Measurements from ENCODE around the gene ROR1.
"Not testable (repeated sequence)": the region's sequence is repeated elsewhere in the genome, so short reads cannot be mapped to it uniquely, and the experiment has no call there.

ROR1 gene

GRCh38 chr1:63802109-63802508, 28.3 kb downstream of the ROR1 start:
- no peaks in the 10 kb centered on the region for H3K36me3 ChIP-seq (ENCODE audit: control insufficient read depth in 1 of 2, insufficient read depth in 2 of 2, low read length in 2 of 2)
- no peak overlapping the region for H3K4me3 ChIP-seq (ENCODE audit: low read depth in 1 of 2, low read length in 2 of 2)
- no peaks in the 10 kb centered on the region for H3K27me3 ChIP-seq (ENCODE audit: control insufficient read depth in 1 of 2, insufficient read depth in 2 of 2, low read length in 2 of 2)
- H3K9me3 ChIP-seq (ENCODE audit: control insufficient read depth in 1 of 2, low read length in 2 of 2), result no peaks in the 10 kb centered on the region
- H3K27ac ChIP-seq (ENCODE audit: low read depth, low read length), result no peak overlapping the region
- H3K4me1 ChIP-seq (ENCODE audit: control insufficient read depth in 1 of 2, insufficient read depth in 2 of 2, low read length in 2 of 2), result peaks cover 4 to 7% of the 10 kb centered on the region in 2 donors
- H3K9ac ChIP-seq (ENCODE audit: low read depth in 1 of 2, low read length in 2 of 2), result no peak overlapping the region

GRCh38 chr1:63804829-63805484, 31.1 kb downstream of the ROR1 start:
- peak overlapping the region in 1 of 2 donors; percentile 13 for H3K9ac ChIP-seq (ENCODE audit: low read depth in 1 of 2, low read length in 2 of 2)
- H3K27ac ChIP-seq (ENCODE audit: low read depth, low read length), result no peak overlapping the region
- no peaks in the 10 kb centered on the region for H3K27me3 ChIP-seq (ENCODE audit: control insufficient read depth in 1 of 2, insufficient read depth in 2 of 2, low read length in 2 of 2)
- peaks cover 4 to 7% of the 10 kb centered on the region in 2 donors for H3K4me1 ChIP-seq (ENCODE audit: control insufficient read depth in 1 of 2, insufficient read depth in 2 of 2, low read length in 2 of 2)
- H3K4me3 ChIP-seq (ENCODE audit: low read depth in 1 of 2, low read length in 2 of 2), result peak overlapping the region in 1 of 2 donors; percentile 23
- H3K9me3 ChIP-seq (ENCODE audit: control insufficient read depth in 1 of 2, low read length in 2 of 2), result peaks cover 0 to 2% of the 10 kb centered on the region in 2 donors
- no peaks in the 10 kb centered on the region for H3K36me3 ChIP-seq (ENCODE audit: control insufficient read depth in 1 of 2, insufficient read depth in 2 of 2, low read length in 2 of 2)

GRCh38 chr1:63807046-63807445, 33.2 kb downstream of the ROR1 start:
- no peaks in the 10 kb centered on the region for H3K27me3 ChIP-seq (ENCODE audit: control insufficient read depth in 1 of 2, insufficient read depth in 2 of 2, low read length in 2 of 2)
- H3K36me3 ChIP-seq (ENCODE audit: control insufficient read depth in 1 of 2, insufficient read depth in 2 of 2, low read length in 2 of 2), result no peaks in the 10 kb centered on the region
- peaks cover 0 to 2% of the 10 kb centered on the region in 2 donors for H3K9me3 ChIP-seq (ENCODE audit: control insufficient read depth in 1 of 2, low read length in 2 of 2)
- H3K4me3 ChIP-seq (ENCODE audit: low read depth in 1 of 2, low read length in 2 of 2), result no peak overlapping the region
- peaks cover 4 to 7% of the 10 kb centered on the region in 2 donors for H3K4me1 ChIP-seq (ENCODE audit: control insufficient read depth in 1 of 2, insufficient read depth in 2 of 2, low read length in 2 of 2)
- no peak overlapping the region for H3K9ac ChIP-seq (ENCODE audit: low read depth in 1 of 2, low read length in 2 of 2)
- H3K27ac ChIP-seq (ENCODE audit: low read depth, low read length), result no peak overlapping the region

- H3K36me3 ChIP-seq (ENCODE audit: control insufficient read depth in 1 of 2, insufficient read depth in 2 of 2, low read length in 2 of 2), result no peaks in the 10 kb centered on the region
- H3K27ac ChIP-seq (ENCODE audit: low read depth, low read length), result no peak overlapping the region
- peaks cover 0 to 2% of the 10 kb centered on the region in 2 donors for H3K9me3 ChIP-seq (ENCODE audit: control insufficient read depth in 1 of 2, low read length in 2 of 2)
- H3K4me1 ChIP-seq (ENCODE audit: control insufficient read depth in 1 of 2, insufficient read depth in 2 of 2, low read length in 2 of 2), result peaks cover 0 to 8% of the 10 kb centered on the region in 2 donors
- H3K4me3 ChIP-seq (ENCODE audit: low read depth in 1 of 2, low read length in 2 of 2), result no peak overlapping the region
- no peak overlapping the region for H3K9ac ChIP-seq (ENCODE audit: low read depth in 1 of 2, low read length in 2 of 2)
- H3K27me3 ChIP-seq (ENCODE audit: control insufficient read depth in 1 of 2, insufficient read depth in 2 of 2, low read length in 2 of 2), result no peaks in the 10 kb centered on the region
These were observed 37.2 kb downstream of the ROR1 start for GRCh38 chr1:63810936-63811469.

- H3K9me3 ChIP-seq (ENCODE audit: control insufficient read depth in 1 of 2, low read length in 2 of 2), result peaks cover 0 to 2% of the 10 kb centered on the region in 2 donors
- peaks cover 7 to 12% of the 10 kb centered on the region in 2 donors for H3K4me1 ChIP-seq (ENCODE audit: control insufficient read depth in 1 of 2, insufficient read depth in 2 of 2, low read length in 2 of 2)
- H3K27me3 ChIP-seq (ENCODE audit: control insufficient read depth in 1 of 2, insufficient read depth in 2 of 2, low read length in 2 of 2), result no peaks in the 10 kb centered on the region
- H3K9ac ChIP-seq (ENCODE audit: low read depth in 1 of 2, low read length in 2 of 2), result no peak overlapping the region
- H3K27ac ChIP-seq (ENCODE audit: low read depth, low read length), result no peak overlapping the region
- no peak overlapping the region for H3K4me3 ChIP-seq (ENCODE audit: low read depth in 1 of 2, low read length in 2 of 2)
- H3K36me3 ChIP-seq (ENCODE audit: control insufficient read depth in 1 of 2, insufficient read depth in 2 of 2, low read length in 2 of 2), result no peaks in the 10 kb centered on the region
These were observed 38.4 kb downstream of the ROR1 start for GRCh38 chr1:63812071-63812700.

- H3K4me3 ChIP-seq (ENCODE audit: low read depth in 1 of 2, low read length in 2 of 2), result no peak overlapping the region
- no peak overlapping the region for H3K9ac ChIP-seq (ENCODE audit: low read depth in 1 of 2, low read length in 2 of 2)
- H3K9me3 ChIP-seq (ENCODE audit: control insufficient read depth in 1 of 2, low read length in 2 of 2), result no peaks in the 10 kb centered on the region
- H3K36me3 ChIP-seq (ENCODE audit: control insufficient read depth in 1 of 2, insufficient read depth in 2 of 2, low read length in 2 of 2), result no peaks in the 10 kb centered on the region
- H3K4me1 ChIP-seq (ENCODE audit: control insufficient read depth in 1 of 2, insufficient read depth in 2 of 2, low read length in 2 of 2), result peaks cover 12 to 19% of the 10 kb centered on the region in 2 donors
- H3K27me3 ChIP-seq (ENCODE audit: control insufficient read depth in 1 of 2, insufficient read depth in 2 of 2, low read length in 2 of 2), result no peaks in the 10 kb centered on the region
- H3K27ac ChIP-seq (ENCODE audit: low read depth, low read length), result no peak overlapping the region
These were observed 40.0 kb downstream of the ROR1 start for GRCh38 chr1:63813829-63814277.

GRCh38 chr1:63816217-63816815, 42.5 kb downstream of the ROR1 start:
- H3K4me3 ChIP-seq (ENCODE audit: low read depth in 1 of 2, low read length in 2 of 2), result peak overlapping the region in 1 of 2 donors; percentile 18
- not testable (repeated sequence) for H3K27ac ChIP-seq (ENCODE audit: low read depth, low read length)

GRCh38 chr1:63817152-63817667, 43.4 kb downstream of the ROR1 start:
- Histone ChIP-seq H3K4me1 (ENCODE audit: control insufficient read depth in 1 of 2, insufficient read depth in 2 of 2, low read length in 2 of 2) (peaks cover 12 to 19% of the 10 kb centered on the region in 2 donors), H3K27ac (ENCODE audit: low read depth, low read length) (no peak overlapping the region)

More at GRCh38 chr1:63816217-63816815, 42.5 kb downstream of the ROR1 start:
- H3K9ac ChIP-seq (ENCODE audit: low read depth in 1 of 2, low read length in 2 of 2); H3K9me3 ChIP-seq (ENCODE audit: control insufficient read depth in 1 of 2, low read length in 2 of 2); H3K36me3 ChIP-seq (ENCODE audit: control insufficient read depth in 1 of 2, insufficient read depth in 2 of 2, low read length in 2 of 2); H3K27me3 ChIP-seq (ENCODE audit: control insufficient read depth in 1 of 2, insufficient read depth in 2 of 2, low read length in 2 of 2): not testable (repeated sequence)
- H3K4me1 ChIP-seq (ENCODE audit: control insufficient read depth in 1 of 2, insufficient read depth in 2 of 2, low read length in 2 of 2), result peaks cover 12 to 19% of the 10 kb centered on the region in 2 donors

GRCh38 chr1:63817700-63818099, 43.9 kb downstream of the ROR1 start:
- Histone ChIP-seq H3K27me3 (ENCODE audit: control insufficient read depth in 1 of 2, insufficient read depth in 2 of 2, low read length in 2 of 2) (no peaks in the 10 kb centered on the region), H3K36me3 (ENCODE audit: control insufficient read depth in 1 of 2, insufficient read depth in 2 of 2, low read length in 2 of 2) (no peaks in the 10 kb centered on the region), H3K4me1 (ENCODE audit: control insufficient read depth in 1 of 2, insufficient read depth in 2 of 2, low read length in 2 of 2) (peaks cover 12 to 19% of the 10 kb centered on the region in 2 donors), H3K9ac (ENCODE audit: low read depth in 1 of 2, low read length in 2 of 2) (no peak overlapping the region), H3K27ac (ENCODE audit: low read depth, low read length) (no peak overlapping the region), H3K4me3 (ENCODE audit: low read depth in 1 of 2, low read length in 2 of 2) (no peak overlapping the region), H3K9me3 (ENCODE audit: control insufficient read depth in 1 of 2, low read length in 2 of 2) (no peaks in the 10 kb centered on the region)

More at GRCh38 chr1:63817152-63817667, 43.4 kb downstream of the ROR1 start:
- Histone ChIP-seq H3K27me3 (ENCODE audit: control insufficient read depth in 1 of 2, insufficient read depth in 2 of 2, low read length in 2 of 2) (no peaks in the 10 kb centered on the region), H3K4me3 (ENCODE audit: low read depth in 1 of 2, low read length in 2 of 2) (no peak overlapping the region), H3K9ac (ENCODE audit: low read depth in 1 of 2, low read length in 2 of 2) (no peak overlapping the region), H3K9me3 (ENCODE audit: control insufficient read depth in 1 of 2, low read length in 2 of 2) (no peaks in the 10 kb centered on the region), H3K36me3 (ENCODE audit: control insufficient read depth in 1 of 2, insufficient read depth in 2 of 2, low read length in 2 of 2) (no peaks in the 10 kb centered on the region)
